ENCODE results near the gene GRIA1.

Gene GRIA1

GRCh38 chr5:153559926-153560325 lies 69.5 kb downstream of the GRIA1 start:
- H3K9me3 ChIP-seq (ENCODE audit: control insufficient read depth, low read length) = no peaks in the 10 kb centered on the region
- no peaks in the 10 kb centered on the region for H3K36me3 ChIP-seq (ENCODE audit: control insufficient read depth, insufficient read depth, low read length)
- no peak for DNase-seq
- H3K4me3 ChIP-seq (ENCODE audit: insufficient read depth, low read depth, low read length, poor library complexity, severe bottlenecking) = no peak overlapping the region
- H3K27ac ChIP-seq (ENCODE audit: insufficient read depth, low read length, poor library complexity, severe bottlenecking) = no peak overlapping the region
- no peaks in the 10 kb centered on the region for H3K4me1 ChIP-seq (ENCODE audit: control insufficient read depth, insufficient read depth, low read length, poor library complexity, severe bottlenecking)
- no peaks in the 10 kb centered on the region for H3K27me3 ChIP-seq (replicated peaks; ENCODE audit: control insufficient read depth, insufficient read depth, low read length, poor library complexity, severe bottlenecking)

DNA sequence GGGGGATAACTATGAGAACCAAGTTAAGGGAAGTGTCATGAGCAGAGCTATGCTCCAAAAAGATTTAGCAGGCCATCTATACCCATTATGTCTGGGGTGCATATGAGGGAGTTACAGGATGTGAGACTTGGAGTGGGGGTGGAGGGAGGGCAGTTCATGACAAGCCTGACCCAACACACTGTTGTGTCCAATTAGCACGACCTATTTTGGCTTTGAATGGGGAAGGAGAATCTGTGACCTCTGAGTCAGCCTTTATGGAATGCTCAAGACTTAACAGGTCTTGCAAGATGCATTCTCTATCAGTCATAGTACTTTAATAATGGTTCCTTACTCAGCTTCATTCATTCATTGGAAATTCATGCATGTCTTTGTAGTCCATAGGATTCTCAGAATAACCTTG lies 71.7 kb downstream of the GRIA1 start:
- no peak for DNase-seq
- no peaks in the 10 kb centered on the region for H3K36me3 ChIP-seq (ENCODE audit: control insufficient read depth, insufficient read depth, low read length)
- H3K27me3 ChIP-seq (replicated peaks; ENCODE audit: control insufficient read depth, insufficient read depth, low read length, poor library complexity, severe bottlenecking) = no peaks in the 10 kb centered on the region
- no peaks in the 10 kb centered on the region for H3K4me1 ChIP-seq (ENCODE audit: control insufficient read depth, insufficient read depth, low read length, poor library complexity, severe bottlenecking)
- no peak overlapping the region for H3K27ac ChIP-seq (ENCODE audit: insufficient read depth, low read length, poor library complexity, severe bottlenecking)
- H3K9me3 ChIP-seq (ENCODE audit: control insufficient read depth, low read length) = no peaks in the 10 kb centered on the region
- H3K4me3 ChIP-seq (ENCODE audit: insufficient read depth, low read depth, low read length, poor library complexity, severe bottlenecking) = no peak overlapping the region

DNA sequence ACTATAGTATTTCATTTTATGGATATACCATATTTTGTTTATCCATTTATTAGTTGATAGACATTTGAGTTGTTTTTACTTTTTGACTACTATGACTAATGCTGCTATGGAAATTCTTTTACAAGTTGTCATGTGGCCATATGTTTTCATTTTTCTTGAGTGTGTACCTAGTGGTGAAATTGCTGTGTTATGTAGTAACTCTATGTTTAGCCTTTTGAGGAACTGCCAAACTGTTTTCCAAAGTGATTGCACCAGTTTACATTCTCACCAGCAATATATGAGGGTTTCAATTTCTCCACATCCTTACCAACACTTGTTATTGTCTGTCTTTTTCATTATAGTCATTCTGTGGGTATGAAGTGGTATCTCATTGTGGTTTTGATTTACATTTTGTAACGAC lies 75.4 kb downstream of the GRIA1 start:
- H3K9me3 ChIP-seq (ENCODE audit: control insufficient read depth, low read length) = no peaks in the 10 kb centered on the region
- H3K27me3 ChIP-seq (replicated peaks; ENCODE audit: control insufficient read depth, insufficient read depth, low read length, poor library complexity, severe bottlenecking) = no peaks in the 10 kb centered on the region
- no peak overlapping the region for H3K4me3 ChIP-seq (ENCODE audit: insufficient read depth, low read depth, low read length, poor library complexity, severe bottlenecking)
- DNase-seq = no peak
- no peaks in the 10 kb centered on the region for H3K4me1 ChIP-seq (ENCODE audit: control insufficient read depth, insufficient read depth, low read length, poor library complexity, severe bottlenecking)
- no peaks in the 10 kb centered on the region for H3K36me3 ChIP-seq (ENCODE audit: control insufficient read depth, insufficient read depth, low read length)
- no peak overlapping the region for H3K27ac ChIP-seq (ENCODE audit: insufficient read depth, low read length, poor library complexity, severe bottlenecking)

- DNase-seq = no peak
- Histone ChIP-seq H3K4me1 (ENCODE audit: control insufficient read depth, insufficient read depth, low read length, poor library complexity, severe bottlenecking) (no peaks in the 10 kb centered on the region), H3K27me3 (replicated peaks; ENCODE audit: control insufficient read depth, insufficient read depth, low read length, poor library complexity, severe bottlenecking) (no peaks in the 10 kb centered on the region), H3K36me3 (ENCODE audit: control insufficient read depth, insufficient read depth, low read length) (no peaks in the 10 kb centered on the region), H3K27ac (ENCODE audit: insufficient read depth, low read length, poor library complexity, severe bottlenecking) (no peak overlapping the region), H3K9me3 (ENCODE audit: control insufficient read depth, low read length) (no peaks in the 10 kb centered on the region), H3K4me3 (ENCODE audit: insufficient read depth, low read depth, low read length, poor library complexity, severe bottlenecking) (no peak overlapping the region)
Measured at GRCh38 chr5:153569036-153569435, 78.6 kb downstream of the GRIA1 start.

GRCh38 chr5:153571162-153571561 lies 80.7 kb downstream of the GRIA1 start:
- no peak for DNase-seq
- Histone ChIP-seq H3K27ac (ENCODE audit: insufficient read depth, low read length, poor library complexity, severe bottlenecking) (no peak overlapping the region), H3K27me3 (replicated peaks; ENCODE audit: control insufficient read depth, insufficient read depth, low read length, poor library complexity, severe bottlenecking) (no peaks in the 10 kb centered on the region), H3K4me3 (ENCODE audit: insufficient read depth, low read depth, low read length, poor library complexity, severe bottlenecking) (no peak overlapping the region), H3K9me3 (ENCODE audit: control insufficient read depth, low read length) (no peaks in the 10 kb centered on the region), H3K4me1 (ENCODE audit: control insufficient read depth, insufficient read depth, low read length, poor library complexity, severe bottlenecking) (no peaks in the 10 kb centered on the region), H3K36me3 (ENCODE audit: control insufficient read depth, insufficient read depth, low read length) (no peaks in the 10 kb centered on the region)

- DNase-seq = no peak
- no peak overlapping the region for H3K27ac ChIP-seq (ENCODE audit: insufficient read depth, low read length, poor library complexity, severe bottlenecking)
Measured at GRCh38 chr5:153572411-153573145, 82.1 kb downstream of the GRIA1 start.

GRCh38 chr5:153573326-153574033 lies 83.0 kb downstream of the GRIA1 start:
- H3K9me3 ChIP-seq (ENCODE audit: control insufficient read depth, low read length) = no peaks in the 10 kb centered on the region
- DNase-seq = no peak
- H3K4me3 ChIP-seq (ENCODE audit: insufficient read depth, low read depth, low read length, poor library complexity, severe bottlenecking) = no peak overlapping the region
- no peaks in the 10 kb centered on the region for H3K36me3 ChIP-seq (ENCODE audit: control insufficient read depth, insufficient read depth, low read length)
- no peak overlapping the region for H3K27ac ChIP-seq (ENCODE audit: insufficient read depth, low read length, poor library complexity, severe bottlenecking)
- H3K4me1 ChIP-seq (ENCODE audit: control insufficient read depth, insufficient read depth, low read length, poor library complexity, severe bottlenecking) = no peaks in the 10 kb centered on the region
- H3K27me3 ChIP-seq (replicated peaks; ENCODE audit: control insufficient read depth, insufficient read depth, low read length, poor library complexity, severe bottlenecking) = no peaks in the 10 kb centered on the region

More at GRCh38 chr5:153572411-153573145, 82.1 kb downstream of the GRIA1 start:
- Histone ChIP-seq H3K9me3 (ENCODE audit: control insufficient read depth, low read length) (no peaks in the 10 kb centered on the region), H3K36me3 (ENCODE audit: control insufficient read depth, insufficient read depth, low read length) (no peaks in the 10 kb centered on the region), H3K27me3 (replicated peaks; ENCODE audit: control insufficient read depth, insufficient read depth, low read length, poor library complexity, severe bottlenecking) (no peaks in the 10 kb centered on the region), H3K4me3 (ENCODE audit: insufficient read depth, low read depth, low read length, poor library complexity, severe bottlenecking) (no peak overlapping the region), H3K4me1 (ENCODE audit: control insufficient read depth, insufficient read depth, low read length, poor library complexity, severe bottlenecking) (no peaks in the 10 kb centered on the region)

GRCh38 chr5:153584126-153584959 lies 93.9 kb downstream of the GRIA1 start:
- no peaks in the 10 kb centered on the region for H3K27me3 ChIP-seq (replicated peaks; ENCODE audit: control insufficient read depth, insufficient read depth, low read length, poor library complexity, severe bottlenecking)
- DNase-seq = no peak
- no peaks in the 10 kb centered on the region for H3K36me3 ChIP-seq (ENCODE audit: control insufficient read depth, insufficient read depth, low read length)
- H3K4me3 ChIP-seq (ENCODE audit: insufficient read depth, low read depth, low read length, poor library complexity, severe bottlenecking) = no peak overlapping the region
- H3K27ac ChIP-seq (ENCODE audit: insufficient read depth, low read length, poor library complexity, severe bottlenecking) = no peak overlapping the region
- no peaks in the 10 kb centered on the region for H3K4me1 ChIP-seq (ENCODE audit: control insufficient read depth, insufficient read depth, low read length, poor library complexity, severe bottlenecking)
- no peaks in the 10 kb centered on the region for H3K9me3 ChIP-seq (ENCODE audit: control insufficient read depth, low read length)

- Histone ChIP-seq H3K27me3 (replicated peaks; ENCODE audit: control insufficient read depth, insufficient read depth, low read length, poor library complexity, severe bottlenecking) (no peaks in the 10 kb centered on the region), H3K4me3 (ENCODE audit: insufficient read depth, low read depth, low read length, poor library complexity, severe bottlenecking) (no peak overlapping the region), H3K27ac (ENCODE audit: insufficient read depth, low read length, poor library complexity, severe bottlenecking) (no peak overlapping the region), H3K36me3 (ENCODE audit: control insufficient read depth, insufficient read depth, low read length) (no peaks in the 10 kb centered on the region), H3K9me3 (ENCODE audit: control insufficient read depth, low read length) (no peaks in the 10 kb centered on the region), H3K4me1 (ENCODE audit: control insufficient read depth, insufficient read depth, low read length, poor library complexity, severe bottlenecking) (no peaks in the 10 kb centered on the region)
- DNase-seq = no peak
Measured at GRCh38 chr5:153584960-153585359, 94.5 kb downstream of the GRIA1 start.
